Stimulated activated CD4-positive, alpha-beta T cell treated with anti-CD3 and anti-CD28 coated beads, Interleukin-15, amount 100 ng/mL, for 48 hours (primary cell): ENCODE measurements around the gene MEGF8.

Experiments
- DNase-seq, 2 donors: peaks; one replicate each; pipeline ENCODE4 v3.0.0-alpha.2; 2020; ENCODE audit warnings: low read depth in 2 of 2

Gene MEGF8

GRCh38 chr19:42287017-42287826, 38.2 kb upstream of the MEGF8 start:
- no peak for DNase-seq

GRCh38 chr19:42287827-42288107, 37.7 kb upstream of the MEGF8 start:
- no peak for DNase-seq

GRCh38 chr19:42288387-42288786, 37.0 kb upstream of the MEGF8 start:
- DNase-seq: no peak

GRCh38 chr19:42288881-42289555, 36.4 kb upstream of the MEGF8 start:
- DNase-seq: no peak

- DNase-seq: no peak
Observed at GRCh38 chr19:42289556-42290041, 35.8 kb upstream of the MEGF8 start.

GRCh38 chr19:42290136-42290522, 35.3 kb upstream of the MEGF8 start:
- DNase-seq: no peak

GRCh38 chr19:42290523-42291434, 34.7 kb upstream of the MEGF8 start:
- no peak for DNase-seq

GRCh38 chr19:42291435-42291810, 34.0 kb upstream of the MEGF8 start:
- DNase-seq: no peak

- no peak for DNase-seq
Observed at GRCh38 chr19:42292042-42292960, 33.1 kb upstream of the MEGF8 start.

- DNase-seq: no peak
Observed at GRCh38 chr19:42292963-42293362, 32.5 kb upstream of the MEGF8 start.

GRCh38 chr19:42293540-42293939, 31.9 kb upstream of the MEGF8 start:
- DNase-seq: no peak

- DNase-seq: no peak
Observed at GRCh38 chr19:42293948-42294347, 31.5 kb upstream of the MEGF8 start.

- DNase-seq: no peak
Observed at GRCh38 chr19:42294471-42295137, 30.8 kb upstream of the MEGF8 start.

GRCh38 chr19:42295342-42295741, 30.1 kb upstream of the MEGF8 start:
- no peak for DNase-seq

- peak; percentile 67 to 86 for DNase-seq
Observed at GRCh38 chr19:42295831-42296525, 29.5 kb upstream of the MEGF8 start.

- DNase-seq: no peak
Observed at GRCh38 chr19:42297039-42297438, 28.4 kb upstream of the MEGF8 start.

- DNase-seq: no peak
Observed at GRCh38 chr19:42301646-42302203, 23.7 kb upstream of the MEGF8 start, which contains the start of gene PRR19. Gene PRR19 (plus strand): TSS chr19:42302132. CDS start chr19:42309585, 7,453 bp downstream.

GRCh38 chr19:42303101-42303464, 22.4 kb upstream of the MEGF8 start:
- no peak for DNase-seq

GRCh38 chr19:42303876-42304275, 21.6 kb upstream of the MEGF8 start:
- DNase-seq: no peak

GRCh38 chr19:42306646-42307045, 18.8 kb upstream of the MEGF8 start:
- no peak for DNase-seq
